ENCODE measurements around the gene GPLD1.

The GPLD1 gene

GRCh38 chr6:24432611-24433010, 56.8 kb downstream of the GPLD1 start:
- no peaks in the 10 kb centered on the region for H3K27me3 ChIP-seq (ENCODE audit: control insufficient read depth, low read length)
- H3K4me1 ChIP-seq (ENCODE audit: control insufficient read depth, low read length), result no peaks in the 10 kb centered on the region
- no peak overlapping the region for H3K4me2 ChIP-seq (ENCODE audit: low read length)
- no peaks in the 10 kb centered on the region for H3K36me3 ChIP-seq (ENCODE audit: control insufficient read depth, low read length)
- H3K27ac ChIP-seq (ENCODE audit: low read depth, low read length), result no peak overlapping the region
- H3K9me3 ChIP-seq (ENCODE audit: control insufficient read depth, insufficient read depth, low read length), result no peaks in the 10 kb centered on the region
- no peaks in the 10 kb centered on the region for H3K9me2 ChIP-seq (replicated peaks; ENCODE audit: control insufficient read depth, low read length)
- no peak for TF ChIP-seq EZH2phosphoT487 (IDR thresholded peaks at IDR 0.05; ENCODE audit: borderline replicate concordance, low read length)
- TF ChIP-seq CTCF (IDR thresholded peaks at IDR 0.05; ENCODE audit: low read depth, low read length, poor library complexity, severe bottlenecking), result no peak
- no peak overlapping the region for H3K4me3 ChIP-seq (ENCODE audit: low read length)
- no peaks in the 10 kb centered on the region for H3K79me2 ChIP-seq (ENCODE audit: control insufficient read depth, low read length)
- no peaks in the 10 kb centered on the region for H4K20me1 ChIP-seq (ENCODE audit: control insufficient read depth, insufficient read depth, low read depth, low read length)
- no peaks in the 10 kb centered on the region for H3F3A ChIP-seq (ENCODE audit: control insufficient read depth, insufficient read depth)

GRCh38 chr6:24431045-24431451, 58.3 kb downstream of the GPLD1 start:
- TF ChIP-seq CTCF (IDR thresholded peaks at IDR 0.05; ENCODE audit: low read depth, low read length, poor library complexity, severe bottlenecking) (peak; percentile 74), EZH2phosphoT487 (IDR thresholded peaks at IDR 0.05; ENCODE audit: borderline replicate concordance, low read length) (no peak)
- H3K9me2 ChIP-seq (replicated peaks; ENCODE audit: control insufficient read depth, low read length), result no peaks in the 10 kb centered on the region
- H3K36me3 ChIP-seq (ENCODE audit: control insufficient read depth, low read length), result peaks cover 2% of the 10 kb centered on the region
- no peaks in the 10 kb centered on the region for H3K79me2 ChIP-seq (ENCODE audit: control insufficient read depth, low read length)
- no peaks in the 10 kb centered on the region for H4K20me1 ChIP-seq (ENCODE audit: control insufficient read depth, insufficient read depth, low read depth, low read length)
- H3K4me2 ChIP-seq (ENCODE audit: low read length), result no peak overlapping the region
- no peak overlapping the region for H3K4me3 ChIP-seq (ENCODE audit: low read length)
- H3K27me3 ChIP-seq (ENCODE audit: control insufficient read depth, low read length), result no peaks in the 10 kb centered on the region
- no peak overlapping the region for H3K27ac ChIP-seq (ENCODE audit: low read depth, low read length)
- H3F3A ChIP-seq (ENCODE audit: control insufficient read depth, insufficient read depth), result no peaks in the 10 kb centered on the region
- H3K4me1 ChIP-seq (ENCODE audit: control insufficient read depth, low read length), result no peaks in the 10 kb centered on the region
- no peaks in the 10 kb centered on the region for H3K9me3 ChIP-seq (ENCODE audit: control insufficient read depth, insufficient read depth, low read length)

- Histone ChIP-seq H3K79me2 (ENCODE audit: control insufficient read depth, low read length) (no peaks in the 10 kb centered on the region), H3K27ac (ENCODE audit: low read depth, low read length) (no peak overlapping the region), H3F3A (ENCODE audit: control insufficient read depth, insufficient read depth) (no peaks in the 10 kb centered on the region), H3K36me3 (ENCODE audit: control insufficient read depth, low read length) (peaks cover 11% of the 10 kb centered on the region), H3K4me3 (ENCODE audit: low read length) (no peak overlapping the region), H3K4me1 (ENCODE audit: control insufficient read depth, low read length) (no peaks in the 10 kb centered on the region), H3K9me3 (ENCODE audit: control insufficient read depth, insufficient read depth, low read length) (no peaks in the 10 kb centered on the region), H3K4me2 (ENCODE audit: low read length) (no peak overlapping the region), H4K20me1 (ENCODE audit: control insufficient read depth, insufficient read depth, low read depth, low read length) (no peaks in the 10 kb centered on the region), H3K27me3 (ENCODE audit: control insufficient read depth, low read length) (no peaks in the 10 kb centered on the region), H3K9me2 (replicated peaks; ENCODE audit: control insufficient read depth, low read length) (no peaks in the 10 kb centered on the region)
- TF ChIP-seq CTCF (IDR thresholded peaks at IDR 0.05; ENCODE audit: low read depth, low read length, poor library complexity, severe bottlenecking) (no peak), EZH2phosphoT487 (IDR thresholded peaks at IDR 0.05; ENCODE audit: borderline replicate concordance, low read length) (no peak)
These were observed 59.3 kb downstream of the GPLD1 start for GRCh38 chr6:24430086-24430485.

- TF ChIP-seq EZH2phosphoT487 (IDR thresholded peaks at IDR 0.05; ENCODE audit: borderline replicate concordance, low read length) (no peak), CTCF (IDR thresholded peaks at IDR 0.05; ENCODE audit: low read depth, low read length, poor library complexity, severe bottlenecking) (no peak)
- H3K4me2 ChIP-seq (ENCODE audit: low read length), result no peak overlapping the region
- H3K4me3 ChIP-seq (ENCODE audit: low read length), result no peak overlapping the region
- H3F3A ChIP-seq (ENCODE audit: control insufficient read depth, insufficient read depth), result no peaks in the 10 kb centered on the region
- H3K27ac ChIP-seq (ENCODE audit: low read depth, low read length), result no peak overlapping the region
- H3K9me2 ChIP-seq (replicated peaks; ENCODE audit: control insufficient read depth, low read length), result no peaks in the 10 kb centered on the region
- H3K36me3 ChIP-seq (ENCODE audit: control insufficient read depth, low read length), result peaks cover 20% of the 10 kb centered on the region
- no peaks in the 10 kb centered on the region for H3K27me3 ChIP-seq (ENCODE audit: control insufficient read depth, low read length)
- H3K4me1 ChIP-seq (ENCODE audit: control insufficient read depth, low read length), result no peaks in the 10 kb centered on the region
- no peaks in the 10 kb centered on the region for H4K20me1 ChIP-seq (ENCODE audit: control insufficient read depth, insufficient read depth, low read depth, low read length)
- no peaks in the 10 kb centered on the region for H3K9me3 ChIP-seq (ENCODE audit: control insufficient read depth, insufficient read depth, low read length)
- H3K79me2 ChIP-seq (ENCODE audit: control insufficient read depth, low read length), result no peaks in the 10 kb centered on the region
These were observed 60.2 kb downstream of the GPLD1 start for GRCh38 chr6:24429146-24429545.
